OCI-LY7 (cell line): Measurements from ENCODE around the gene HRK.

Source experiments
- CTCF ChIP-seq: fragments of 200-600 bp; sonication (generic); conservative IDR thresholded peaks from 2 replicates; pipeline ENCODE4 v1.5.1; 2014; ENCODE audit warnings: mild to moderate bottlenecking, antibody characterized with exemption, low read length, moderate library complexity, mixed read lengths
- EZH2phosphoT487 ChIP-seq: fragments of 200-600 bp; sonication (generic); IDR thresholded peaks from 2 replicates; pipeline ENCODE4 v1.6.1; 2018; ENCODE audit warnings: low read depth, borderline replicate concordance, mild to moderate bottlenecking, mixed run types, antibody characterized with exemption, low read length, moderate library complexity, mixed read lengths

- no peak for TF ChIP-seq CTCF
- TF ChIP-seq EZH2phosphoT487, result no peak
Measured at GRCh38 chr12:116838365-116838764, 42.9 kb downstream of the HRK start.
